Panc1 (cell line): ENCODE data around the gene PEPD. TPM values are rescaled to one million over a fixed set of nuclear protein-coding genes. Genes with fewer than 3 reads are reported as not detected.

Experiments used
- ATAC-seq: fragments of 200-7000 bp; cut with Tn5 transposase; 2 replicates; pipeline ENCODE4 v1.9.1; 2020; ENCODE audit warnings: mild to moderate bottlenecking, moderate library complexity
- BruUV-seq: library from RNA; stranded (reverse); fragments of 400-500 nt; replicated peaks from 2 replicates; lab custom pipeline; 2021; lab: Mats Ljungman, UMichigan
- CTCF ChIA-PET: fragments of 300-600 bp; sonication (Branson Sonifier 250); formaldehyde crosslinking; loops from one replicate; lab custom pipeline; 2022; ENCODE audit warnings: antibody characterized with exemption; lab: Charles Lee
- POLR2A ChIA-PET: fragments of 300-600 bp; sonication (Branson Sonifier 250); formaldehyde crosslinking; loops from one replicate; lab custom pipeline; 2022; ENCODE audit warnings: antibody characterized with exemption; lab: Charles Lee
- DNase-seq: peaks from one replicate; pipeline ENCODE4 v3.0.0-alpha.2; 2010; ENCODE audit warnings: low read depth, low spot score
- H3K27ac ChIP-seq: 2 replicates; pipeline ENCODE4 v1.5.1; 2011; ENCODE audit warnings: mild to moderate bottlenecking, low read length, inconsistent platforms
- H3K27me3 ChIP-seq: fragments of 200-500 bp; sonication (Bioruptor generic); 2 replicates; pipeline ENCODE4 v1.6.0; 2014; ENCODE audit warnings: low read length, inconsistent platforms; ENCODE audit not compliant: control insufficient read depth, insufficient read depth
- H3K36me3 ChIP-seq: fragments of 200-500 bp; sonication (Bioruptor generic); 2 replicates; pipeline ENCODE4 v1.5.1; 2014; ENCODE audit warnings: inconsistent platforms, mild to moderate bottlenecking, low read length, moderate library complexity; ENCODE audit not compliant: control insufficient read depth, insufficient read depth
- H3K4me1 ChIP-seq: 2 replicates; pipeline ENCODE4 v1.5.1; 2011; ENCODE audit warnings: inconsistent platforms, mild to moderate bottlenecking, low read length, moderate library complexity; ENCODE audit not compliant: control insufficient read depth, insufficient read depth
- H3K4me3 ChIP-seq, 2 experiments: 2 replicates each; pipeline ENCODE4 v1.5.1; 2011 to 2012; ENCODE audit warnings: low read depth in 2 of 2, low read length in 2 of 2, mild to moderate bottlenecking in 2 of 2, inconsistent platforms in 1 of 2, moderate library complexity in 1 of 2
- H3K9me3 ChIP-seq: fragments of 200-500 bp; sonication (Bioruptor generic); 2 replicates; pipeline ENCODE4 v1.5.1; 2014; ENCODE audit warnings: low read depth, mild to moderate bottlenecking, inconsistent platforms, low read length, moderate library complexity; ENCODE audit not compliant: control insufficient read depth, insufficient read depth
- CTCF ChIP-seq: fragments of 450-650 bp; IDR thresholded peaks from 2 replicates; pipeline ENCODE4 v1.5.1; 2017; ENCODE audit warnings: mild to moderate bottlenecking
- POLR2AphosphoS5 ChIP-seq: IDR thresholded peaks from 2 replicates; pipeline ENCODE4 v1.6.1; 2012; ENCODE audit warnings: mild to moderate bottlenecking, low read depth, low read length, moderate library complexity
- REST ChIP-seq, 2 experiments: IDR thresholded peaks; 2 replicates each; pipeline ENCODE4 v1.6.1; 2011 to 2012; ENCODE audit warnings: low read depth in 2 of 2, control low read depth in 1 of 2, low read length in 1 of 2, mild to moderate bottlenecking in 1 of 2, moderate library complexity in 1 of 2; ENCODE audit not compliant: insufficient read depth in 1 of 2
- SIN3A ChIP-seq: IDR thresholded peaks from 2 replicates; pipeline ENCODE4 v1.6.1; 2012; ENCODE audit warnings: low read depth, mild to moderate bottlenecking, low read length, moderate library complexity, borderline replicate concordance; ENCODE audit not compliant: insufficient read depth
- TCF7L2 ChIP-seq: IDR thresholded peaks from 2 replicates; pipeline ENCODE4 v1.6.1; 2011; ENCODE audit warnings: mild to moderate bottlenecking, low read depth, low read length, inconsistent platforms
- in situ Hi-C: cut with HindIII; loops from 2 replicates; pipeline ENCODE4 v1.10.0; 2016; ENCODE audit warnings: low sequenced_read_pairs, low pct_unique_long_range_greater_than_20kb
- intact Hi-C: fragments of 100-400 bp; cut with micrococcal nuclease; formaldehyde crosslinking; loops from one replicate; pipeline ENCODE4 v1.10.0; 2022; ENCODE audit not compliant: unreplicated experiment
- total RNA-seq: library from RNA; stranded (reverse); gene quantifications from one replicate; pipeline ENCODE4 v1.2.1, GENCODE V29; 2021; ENCODE audit not compliant: unreplicated experiment

The PEPD gene
- total RNA-seq, 1 experiment from 2014 or later = 102 TPM

DNA sequence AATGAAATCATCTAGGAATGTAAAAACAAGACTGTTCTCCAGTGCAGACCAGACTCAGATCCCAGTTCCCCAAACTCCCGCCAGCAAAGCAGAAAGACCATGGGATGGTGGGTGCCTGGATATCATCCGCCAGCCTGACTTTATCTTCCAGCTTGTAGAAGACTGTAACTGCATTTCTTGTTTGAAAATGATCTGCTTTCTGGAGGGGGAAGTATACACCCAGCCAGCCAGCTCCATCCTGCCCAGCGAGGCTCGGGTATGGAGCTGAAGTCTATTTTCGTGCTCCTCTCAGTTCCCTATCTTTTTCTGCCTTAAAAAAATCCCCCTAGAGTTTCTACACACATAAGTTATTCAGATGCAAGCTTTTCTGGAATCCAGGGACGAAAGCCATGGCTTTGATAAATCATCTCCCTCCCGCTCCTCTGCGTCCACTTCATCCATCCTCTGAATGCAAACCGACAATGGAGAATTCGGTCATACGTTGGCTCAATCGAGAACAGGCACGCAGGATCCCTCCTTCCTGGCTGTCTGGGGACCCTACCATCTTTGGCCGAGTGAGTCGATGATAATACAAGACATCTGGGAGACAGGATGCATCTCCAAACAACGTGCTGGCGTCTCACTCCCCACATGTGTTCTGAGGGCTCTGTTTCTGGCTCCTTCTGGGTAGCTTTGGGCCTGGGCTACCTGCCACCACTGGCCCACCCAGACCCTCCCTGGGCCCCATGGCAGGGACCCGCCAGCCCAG is 116.9 kb downstream of the PEPD start:
- in situ Hi-C loops (no loop called here), intact Hi-C loops (no loop called here)
- H3K36me3 ChIP-seq = no peaks in the 10 kb centered on the region
- CTCF ChIA-PET = interaction anchor here (0.5 kb wide), 1 partner anchor 164 kb away, joined by 17 read pairs; no protein-coding TSS in a partner anchor
- no peaks in the 10 kb centered on the region for H3K27me3 ChIP-seq
- TF ChIP-seq SIN3A = no peak
- TF ChIP-seq POLR2AphosphoS5 = no peak
- TF ChIP-seq TCF7L2 = no peak
- TF ChIP-seq CTCF = no peak
- POLR2A ChIA-PET = no interaction called here
- ATAC-seq (no peak), DNase-seq (no peak)
- H3K9me3 ChIP-seq = no peaks in the 10 kb centered on the region
- H3K4me1 ChIP-seq = no peaks in the 10 kb centered on the region
- no peak overlapping the region for H3K27ac ChIP-seq
- H3K4me3 ChIP-seq = no peak overlapping the region
- BruUV-seq = TSS peak; percentile 54

- Histone ChIP-seq H3K4me3 (no peak overlapping the region), H3K36me3 (no peaks in the 10 kb centered on the region), H3K27ac (no peak overlapping the region), H3K9me3 (no peaks in the 10 kb centered on the region), H3K4me1 (no peaks in the 10 kb centered on the region), H3K27me3 (no peaks in the 10 kb centered on the region)
- in situ Hi-C loops = no loop called here
- DNase-seq (no peak), ATAC-seq (no peak)
- ChIA-PET CTCF (interaction anchor here (0.6 kb wide), 1 partner anchor 129 kb away, joined by 4 read pairs; no protein-coding TSS in a partner anchor), POLR2A (no interaction called here)
- intact Hi-C loops = no loop called here
- TF ChIP-seq POLR2AphosphoS5 = no peak
- TF ChIP-seq SIN3A = no peak
- TF ChIP-seq TCF7L2 = no peak
- TF ChIP-seq CTCF = no peak
- no peak for TF ChIP-seq REST (IDR thresholded peaks at IDR 0.05; ENCODE audit: insufficient read depth in 1 of 2, low read depth in 2 of 2, low read length in 1 of 2)
- no TSS peak for BruUV-seq
These were observed 117.7 kb downstream of the PEPD start for GRCh38 chr19:33403973-33404304.
